Ramos (cell line): Measurements from ENCODE around the gene GTF2IRD2.
"Not testable (repeated sequence)": the region's sequence is repeated elsewhere in the genome, so short reads cannot be mapped to it uniquely, and the experiment has no call there.

ENCODE experiments used
- in situ Hi-C: fragments of 300-500 bp; cut with MboI; formaldehyde crosslinking; loops from one replicate; pipeline ENCODE4 v1.14.3; 2022; ENCODE audit warnings: low sequenced_read_pairs; ENCODE audit not compliant: unreplicated experiment

GTF2IRD2 gene

GRCh38 chr7:74789200-74789736 lies 62.1 kb downstream of the GTF2IRD2 start:
- in situ Hi-C loops, result not testable (repeated sequence)

GRCh38 chr7:74788369-74789150 lies 62.8 kb downstream of the GTF2IRD2 start:
- in situ Hi-C loops, result not testable (repeated sequence)

DNA sequence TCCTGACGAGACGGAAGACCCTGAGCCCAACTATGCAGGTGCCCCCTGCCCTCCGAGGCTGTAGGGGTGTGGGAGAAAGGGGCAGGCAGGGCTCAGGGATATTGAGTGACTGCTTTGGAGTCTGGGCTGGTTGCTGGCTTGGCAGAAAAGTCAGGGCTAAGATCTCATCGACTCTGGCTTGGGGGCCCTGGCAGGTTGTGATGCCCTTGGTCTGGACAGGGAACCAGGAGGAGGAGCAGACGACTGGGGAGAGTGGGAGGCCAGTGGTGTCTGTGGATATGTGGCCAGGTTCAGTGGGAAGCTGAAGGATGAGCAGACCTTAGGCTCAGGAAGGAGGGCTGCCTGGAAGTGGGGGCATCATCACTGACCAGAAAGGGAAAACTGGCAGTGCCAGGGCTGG lies 67.8 kb downstream of the GTF2IRD2 start:
- in situ Hi-C loops, result not testable (repeated sequence)

GRCh38 chr7:74781746-74782145 lies 69.7 kb downstream of the GTF2IRD2 start:
- in situ Hi-C loops, result not testable (repeated sequence)

- in situ Hi-C loops, result not testable (repeated sequence)
These were observed 72.4 kb downstream of the GTF2IRD2 start for GRCh38 chr7:74779053-74779452.

DNA sequence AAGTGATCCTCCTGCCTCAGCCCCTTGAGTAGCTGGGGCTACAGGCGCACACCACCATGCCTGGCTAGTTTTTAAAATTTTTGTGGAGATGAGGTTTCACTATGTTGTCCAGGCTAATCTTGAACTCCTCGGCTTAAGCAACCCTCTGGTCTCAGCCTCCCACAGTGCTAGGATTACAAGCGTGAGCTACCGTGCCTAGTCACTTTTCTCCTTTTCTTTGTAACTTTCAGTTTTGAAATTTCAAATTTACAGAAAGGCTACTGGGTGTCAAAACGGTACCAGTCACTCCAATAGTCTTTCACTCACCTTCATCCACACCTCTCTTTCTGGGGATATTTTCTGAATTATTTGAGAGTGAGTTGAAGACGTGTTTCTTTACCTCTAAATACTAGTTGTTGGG lies 76.3 kb downstream of the GTF2IRD2 start:
- in situ Hi-C loops, result not testable (repeated sequence)

- in situ Hi-C loops, result not testable (repeated sequence)
These were observed 77.3 kb downstream of the GTF2IRD2 start, which contains the start of gene NCF1 for GRCh38 chr7:74773760-74774750. Gene NCF1 (plus strand): TSS chr7:74774011. CDS start chr7:74774032, 21 bp downstream.

GRCh38 chr7:74772093-74772492 lies 79.3 kb downstream of the GTF2IRD2 start:
- in situ Hi-C loops, result not testable (repeated sequence)

GRCh38 chr7:74770062-74770461 lies 81.3 kb downstream of the GTF2IRD2 start:
- in situ Hi-C loops, result not testable (repeated sequence)

DNA sequence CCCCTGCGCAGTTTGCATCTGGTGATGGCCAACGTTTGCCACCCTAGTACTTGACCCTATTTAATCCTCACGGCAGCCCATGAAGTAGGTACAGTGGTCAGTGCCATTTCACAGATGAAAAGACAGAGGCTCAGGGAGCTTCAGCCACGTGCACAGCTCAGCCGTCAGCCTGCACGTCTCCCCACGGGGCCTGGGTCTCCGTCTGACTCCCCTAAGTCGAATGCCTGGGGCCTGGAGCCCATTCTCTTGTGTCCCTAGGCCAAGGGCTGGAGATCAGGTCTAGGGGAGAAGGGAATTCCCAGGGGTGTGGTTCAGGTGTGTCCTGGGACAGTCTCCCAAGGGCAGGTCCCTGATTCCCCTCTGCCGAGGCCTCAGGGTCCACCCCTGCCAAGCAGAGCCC lies 84.4 kb downstream of the GTF2IRD2 start:
- in situ Hi-C loops, result not testable (repeated sequence)

DNA sequence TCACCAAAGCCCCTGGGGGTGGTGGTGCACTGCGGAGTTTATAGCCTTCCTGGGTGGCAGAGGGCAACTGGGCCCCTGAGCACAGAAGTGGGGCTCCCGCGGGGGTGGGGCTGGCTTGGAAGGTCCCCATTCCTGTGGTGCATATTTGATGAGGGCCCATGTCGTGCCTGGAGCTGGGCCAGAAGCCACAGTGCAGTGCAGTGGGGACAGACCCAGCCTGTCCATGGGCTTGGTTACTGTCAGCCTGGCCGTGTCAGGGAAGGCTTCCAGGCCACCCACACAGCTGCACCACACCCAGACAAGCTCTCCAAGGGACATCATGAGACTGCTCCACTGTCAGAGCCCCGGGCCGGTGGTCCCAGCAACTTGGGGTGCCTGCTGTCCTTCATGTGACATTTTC lies 84.9 kb downstream of the GTF2IRD2 start:
- in situ Hi-C loops, result not testable (repeated sequence)

GRCh38 chr7:74765205-74765918 lies 86.0 kb downstream of the GTF2IRD2 start:
- in situ Hi-C loops, result not testable (repeated sequence)

DNA sequence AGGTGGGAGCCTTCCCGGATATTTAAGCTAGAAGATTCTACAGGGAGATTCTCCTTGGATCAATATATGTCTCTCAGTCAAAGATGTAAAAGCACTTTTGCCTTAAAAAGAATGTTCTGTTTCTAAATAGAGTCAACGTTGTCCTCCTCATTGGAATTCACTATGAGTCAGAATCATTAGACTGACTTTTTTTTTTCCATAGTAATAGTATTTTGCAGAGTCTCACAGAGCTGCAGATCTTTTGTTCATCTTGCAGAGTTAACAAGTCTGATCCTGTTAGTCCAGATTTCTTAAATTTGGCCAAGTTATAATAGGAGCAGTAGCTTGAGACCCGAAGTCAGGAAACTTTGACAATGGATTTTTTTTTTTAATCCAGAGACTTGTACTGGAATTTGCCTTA lies 92.4 kb downstream of the GTF2IRD2 start:
- in situ Hi-C loops, result not testable (repeated sequence)

DNA sequence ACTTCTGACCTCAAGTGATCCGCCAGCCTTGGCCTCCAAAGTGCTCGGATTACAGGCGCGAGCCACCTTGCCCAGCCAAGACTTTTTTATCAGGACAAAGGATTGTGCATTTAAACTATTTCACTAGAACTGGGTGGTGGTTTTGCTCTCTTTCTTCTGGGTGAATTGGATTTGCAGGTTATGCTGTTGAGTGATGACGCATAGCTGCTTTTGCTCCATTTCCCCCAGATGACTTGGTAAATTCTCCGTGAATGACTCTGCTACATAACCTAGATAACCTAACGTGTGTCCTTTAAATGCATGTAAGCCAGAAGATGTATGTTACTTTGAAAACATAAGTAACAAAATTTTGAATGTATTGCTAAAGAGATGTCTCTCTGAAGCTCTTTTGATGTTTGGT lies 93.1 kb downstream of the GTF2IRD2 start:
- in situ Hi-C loops, result not testable (repeated sequence)

GRCh38 chr7:74756673-74757072 lies 94.7 kb downstream of the GTF2IRD2 start:
- in situ Hi-C loops, result not testable (repeated sequence)

DNA sequence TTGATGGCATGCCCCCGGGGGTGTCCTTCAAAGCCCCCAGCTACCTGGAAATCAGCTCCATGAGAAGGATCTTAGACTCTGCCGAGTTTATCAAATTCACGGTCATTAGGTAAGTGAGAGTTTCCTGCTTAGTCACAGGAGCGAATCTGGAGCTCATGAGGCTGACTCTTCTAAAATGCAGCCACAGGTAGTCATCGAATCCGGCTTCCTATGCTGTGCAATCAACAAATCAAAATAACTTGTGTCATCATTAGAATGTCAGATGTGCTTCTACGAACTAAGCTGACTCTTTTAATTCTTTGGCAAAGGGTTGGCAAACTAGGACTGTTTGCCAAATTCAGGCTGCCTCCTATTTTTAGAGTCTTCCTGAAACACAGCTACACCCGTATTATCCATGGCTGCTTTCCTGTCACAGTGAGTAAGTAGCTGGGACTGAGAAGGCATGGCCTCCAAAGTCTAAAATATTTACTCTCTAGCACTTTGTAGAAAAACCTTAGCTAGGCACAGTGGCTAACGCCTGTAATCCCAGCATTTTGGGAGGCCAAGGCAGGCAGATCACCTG lies 97.4 kb downstream of the GTF2IRD2 start:
- in situ Hi-C loops, result not testable (repeated sequence)
